ENCODE measurements around the gene GPANK1. TPM values are rescaled to one million over a fixed set of nuclear protein-coding genes. Genes with fewer than 3 reads are reported as not detected.

Gene GPANK1
- total RNA-seq, 1 experiment from 2014 or later, result 32.0 TPM

DNA sequence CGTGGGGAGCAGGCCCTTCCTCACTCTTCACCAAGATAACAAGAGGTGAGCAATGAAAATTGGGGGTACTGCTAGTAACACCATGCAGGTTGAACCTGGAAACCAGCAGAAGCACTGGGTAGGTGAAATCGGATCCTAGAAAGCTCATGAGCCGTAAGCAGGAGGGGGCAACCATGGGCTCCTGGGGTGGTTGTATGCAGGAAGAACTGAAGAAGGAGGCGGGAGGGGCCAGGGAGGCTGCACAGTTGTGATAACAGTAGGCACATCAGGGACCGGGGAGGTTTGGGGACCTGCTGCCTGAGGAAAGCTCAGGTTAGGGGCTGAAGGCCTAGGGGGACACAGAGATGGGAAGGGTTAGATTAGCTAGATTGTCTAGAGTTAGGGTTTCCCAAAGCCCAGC lies 21.7 kb upstream of the GPANK1 start:
- no peak for TF ChIP-seq EZH2 (IDR thresholded peaks at IDR 0.05; ENCODE audit: borderline replicate concordance, low read depth, low read length, poor library complexity, severe bottlenecking)
- TF ChIP-seq, protein P1, sequence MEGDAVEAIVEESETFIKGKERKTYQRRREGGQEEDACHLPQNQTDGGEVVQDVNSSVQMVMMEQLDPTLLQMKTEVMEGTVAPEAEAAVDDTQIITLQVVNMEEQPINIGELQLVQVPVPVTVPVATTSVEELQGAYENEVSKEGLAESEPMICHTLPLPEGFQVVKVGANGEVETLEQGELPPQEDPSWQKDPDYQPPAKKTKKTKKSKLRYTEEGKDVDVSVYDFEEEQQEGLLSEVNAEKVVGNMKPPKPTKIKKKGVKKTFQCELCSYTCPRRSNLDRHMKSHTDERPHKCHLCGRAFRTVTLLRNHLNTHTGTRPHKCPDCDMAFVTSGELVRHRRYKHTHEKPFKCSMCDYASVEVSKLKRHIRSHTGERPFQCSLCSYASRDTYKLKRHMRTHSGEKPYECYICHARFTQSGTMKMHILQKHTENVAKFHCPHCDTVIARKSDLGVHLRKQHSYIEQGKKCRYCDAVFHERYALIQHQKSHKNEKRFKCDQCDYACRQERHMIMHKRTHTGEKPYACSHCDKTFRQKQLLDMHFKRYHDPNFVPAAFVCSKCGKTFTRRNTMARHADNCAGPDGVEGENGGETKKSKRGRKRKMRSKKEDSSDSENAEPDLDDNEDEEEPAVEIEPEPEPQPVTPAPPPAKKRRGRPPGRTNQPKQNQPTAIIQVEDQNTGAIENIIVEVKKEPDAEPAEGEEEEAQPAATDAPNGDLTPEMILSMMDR (conservative IDR thresholded peaks at IDR 0.05; ENCODE audit: low read depth, low read length), result no peak
- no peak overlapping the region for H3K4me3 ChIP-seq (ENCODE audit: low read depth, low read length, poor library complexity, severe bottlenecking)
- CTCF ChIA-PET, result no interaction called here
- H3K27me3 ChIP-seq (replicated peaks; ENCODE audit: insufficient read depth, low read depth, low read length, poor library complexity), result no peaks in the 10 kb centered on the region
- no peaks in the 10 kb centered on the region for H3K4me1 ChIP-seq (ENCODE audit: insufficient read depth, low read length, poor library complexity, severe bottlenecking)
- H3K27ac ChIP-seq (ENCODE audit: low read depth, low read length, poor library complexity, severe bottlenecking), result no peak overlapping the region
- POLR2A ChIA-PET (ENCODE audit: low non-redundant PET), result no interaction called here
- no TSS peak for BruUV-seq (replicated peaks)
- no peaks in the 10 kb centered on the region for H3K9me3 ChIP-seq (ENCODE audit: low read depth, low read length, poor library complexity, severe bottlenecking)
- intact Hi-C loops (cut with micrococcal nuclease; ENCODE audit: unreplicated experiment), result loop anchor here (10.0 kb wide), 1 partner anchor 268 kb away; the partner anchor contains the start of genes NELFE and SKIC2
- no peak for DNase-seq (ENCODE audit: low spot score)
- peaks cover 23% of the 10 kb centered on the region for H3K36me3 ChIP-seq (ENCODE audit: insufficient read depth, low read length, poor library complexity, severe bottlenecking)

DNA sequence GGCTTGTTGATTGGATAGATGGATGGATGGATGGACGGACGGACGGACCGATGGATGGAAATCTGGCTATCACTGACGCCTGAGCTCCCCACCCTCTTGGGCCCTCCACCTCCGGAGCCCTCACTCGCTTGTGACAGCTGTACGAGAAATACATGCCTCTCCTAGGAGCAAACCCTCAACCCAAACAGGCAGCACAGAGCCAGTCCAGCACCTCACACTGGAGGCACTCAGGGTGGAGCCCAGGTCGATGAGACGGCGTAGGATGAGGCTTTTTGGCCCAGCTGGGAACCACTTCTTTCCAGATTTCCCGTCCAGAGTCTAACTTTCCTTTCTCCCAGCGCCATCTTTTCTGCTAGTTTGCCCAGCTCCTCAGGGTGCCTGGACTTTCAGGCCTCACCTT lies 18.8 kb upstream of the GPANK1 start:
- no peak for DNase-seq (ENCODE audit: low spot score)
- Histone ChIP-seq H3K4me3 (ENCODE audit: low read depth, low read length, poor library complexity, severe bottlenecking) (no peak overlapping the region), H3K9me3 (ENCODE audit: low read depth, low read length, poor library complexity, severe bottlenecking) (no peaks in the 10 kb centered on the region), H3K27ac (ENCODE audit: low read depth, low read length, poor library complexity, severe bottlenecking) (no peak overlapping the region), H3K27me3 (replicated peaks; ENCODE audit: insufficient read depth, low read depth, low read length, poor library complexity) (no peaks in the 10 kb centered on the region), H3K4me1 (ENCODE audit: insufficient read depth, low read length, poor library complexity, severe bottlenecking) (no peaks in the 10 kb centered on the region), H3K36me3 (ENCODE audit: insufficient read depth, low read length, poor library complexity, severe bottlenecking) (peaks cover 13% of the 10 kb centered on the region)
- POLR2A ChIA-PET (ENCODE audit: low non-redundant PET), result no interaction called here
- TF ChIP-seq EZH2 (IDR thresholded peaks at IDR 0.05; ENCODE audit: borderline replicate concordance, low read depth, low read length, poor library complexity, severe bottlenecking), result no peak
- TF ChIP-seq, protein P1 (conservative IDR thresholded peaks at IDR 0.05; ENCODE audit: low read depth, low read length), result no peak
- CTCF ChIA-PET, result no interaction called here
- intact Hi-C loops (cut with micrococcal nuclease; ENCODE audit: unreplicated experiment), result loop anchor here (10.0 kb wide), 1 partner anchor 271 kb away; the partner anchor contains the start of genes NELFE and SKIC2
- no TSS peak for BruUV-seq (replicated peaks)

DNA sequence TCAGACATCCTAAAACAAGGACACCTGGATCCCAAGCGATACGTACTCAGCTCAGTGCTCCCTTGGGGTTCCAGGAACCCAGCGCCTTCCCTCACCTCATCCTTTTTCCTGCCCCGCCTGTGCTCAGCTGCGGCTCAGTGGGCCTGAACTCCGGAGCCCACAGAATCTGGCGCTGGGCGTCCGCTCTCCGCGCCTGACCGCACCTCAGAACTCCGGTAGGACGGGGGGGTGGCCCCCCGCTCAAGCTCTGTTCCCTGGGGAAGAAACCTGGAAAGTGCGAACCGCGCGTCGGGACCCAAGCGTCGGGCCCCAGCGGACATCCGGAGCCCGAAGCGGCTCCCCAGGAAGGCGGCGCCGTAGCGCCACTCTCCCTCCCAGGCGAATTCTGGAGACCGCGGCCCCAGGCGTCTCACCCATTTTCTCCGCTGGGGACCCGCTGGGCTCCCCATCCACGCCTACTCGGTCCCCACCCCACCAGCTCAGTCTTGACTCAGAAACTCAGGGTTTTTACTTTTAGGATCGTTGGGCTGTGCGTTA lies 16.4 kb upstream of the GPANK1 start:
- peak; percentile 75 for DNase-seq (ENCODE audit: low spot score)
- no peaks in the 10 kb centered on the region for H3K4me1 ChIP-seq (ENCODE audit: insufficient read depth, low read length, poor library complexity, severe bottlenecking)
- H3K36me3 ChIP-seq (ENCODE audit: insufficient read depth, low read length, poor library complexity, severe bottlenecking), result no peaks in the 10 kb centered on the region
- H3K9me3 ChIP-seq (ENCODE audit: low read depth, low read length, poor library complexity, severe bottlenecking), result no peaks in the 10 kb centered on the region
- H3K27me3 ChIP-seq (replicated peaks; ENCODE audit: insufficient read depth, low read depth, low read length, poor library complexity), result no peaks in the 10 kb centered on the region
- ChIA-PET POLR2A (ENCODE audit: low non-redundant PET) (interaction anchor here (0.7 to 1.0 kb wide), 2 partner anchors 22 to 135 kb away, joined by 3 read pairs; partner anchors contain the start of genes ABHD16A and ATP6V1G2), CTCF (interaction anchor here (0.5 to 0.6 kb wide), 3 partner anchors 30 to 775 kb away, joined by 3 to 4 read pairs (median 3); no protein-coding TSS in a partner anchor)
- peak overlapping the region; percentile 53 for H3K4me3 ChIP-seq (ENCODE audit: low read depth, low read length, poor library complexity, severe bottlenecking)
- BruUV-seq (replicated peaks), result no TSS peak
- intact Hi-C loops (cut with micrococcal nuclease; ENCODE audit: unreplicated experiment), result loop anchor here (2.0 to 10.0 kb wide), 2 partner anchors 150 to 274 kb away; partner anchors contain the start of genes NELFE and SKIC2
- H3K27ac ChIP-seq (ENCODE audit: low read depth, low read length, poor library complexity, severe bottlenecking), result peak overlapping the region; percentile 68
- TF ChIP-seq EZH2 (IDR thresholded peaks at IDR 0.05; ENCODE audit: borderline replicate concordance, low read depth, low read length, poor library complexity, severe bottlenecking), result no peak
- TF ChIP-seq, protein P1 (conservative IDR thresholded peaks at IDR 0.05; ENCODE audit: low read depth, low read length), result no peak

All from A673 (cell line).